ENCODE results near the gene CD209. TPM values are rescaled to one million over a fixed set of nuclear protein-coding genes. Genes with fewer than 3 reads are reported as not detected.

The CD209 gene
- total and polyA plus RNA-seq, 9 of the 15 experiments (the other 6 are each of a cell fraction or from before 2014, with no cell fraction given) = 0.01 TPM; not detected in 8

DNA sequence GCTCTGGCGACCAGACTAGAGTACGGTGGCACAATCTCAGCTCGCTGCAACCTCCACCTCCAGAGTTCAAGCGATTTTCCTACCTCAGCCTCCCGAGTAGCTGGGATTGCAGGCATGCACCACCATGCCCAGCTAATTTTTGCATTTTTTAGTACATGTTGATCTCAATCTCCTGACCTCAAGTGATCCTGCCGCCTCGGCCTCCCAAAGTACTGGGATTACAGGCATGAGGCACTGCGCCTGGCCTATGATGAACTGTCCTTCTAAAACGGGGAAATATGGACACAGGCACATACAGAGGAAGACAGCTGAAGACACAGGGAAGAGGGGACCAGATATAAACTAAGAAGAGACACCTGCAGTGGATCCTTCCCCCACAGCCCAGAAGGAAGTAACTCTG is 28.4 kb upstream of the CD209 start (continued):
- TF ChIP-seq, protein P1, sequence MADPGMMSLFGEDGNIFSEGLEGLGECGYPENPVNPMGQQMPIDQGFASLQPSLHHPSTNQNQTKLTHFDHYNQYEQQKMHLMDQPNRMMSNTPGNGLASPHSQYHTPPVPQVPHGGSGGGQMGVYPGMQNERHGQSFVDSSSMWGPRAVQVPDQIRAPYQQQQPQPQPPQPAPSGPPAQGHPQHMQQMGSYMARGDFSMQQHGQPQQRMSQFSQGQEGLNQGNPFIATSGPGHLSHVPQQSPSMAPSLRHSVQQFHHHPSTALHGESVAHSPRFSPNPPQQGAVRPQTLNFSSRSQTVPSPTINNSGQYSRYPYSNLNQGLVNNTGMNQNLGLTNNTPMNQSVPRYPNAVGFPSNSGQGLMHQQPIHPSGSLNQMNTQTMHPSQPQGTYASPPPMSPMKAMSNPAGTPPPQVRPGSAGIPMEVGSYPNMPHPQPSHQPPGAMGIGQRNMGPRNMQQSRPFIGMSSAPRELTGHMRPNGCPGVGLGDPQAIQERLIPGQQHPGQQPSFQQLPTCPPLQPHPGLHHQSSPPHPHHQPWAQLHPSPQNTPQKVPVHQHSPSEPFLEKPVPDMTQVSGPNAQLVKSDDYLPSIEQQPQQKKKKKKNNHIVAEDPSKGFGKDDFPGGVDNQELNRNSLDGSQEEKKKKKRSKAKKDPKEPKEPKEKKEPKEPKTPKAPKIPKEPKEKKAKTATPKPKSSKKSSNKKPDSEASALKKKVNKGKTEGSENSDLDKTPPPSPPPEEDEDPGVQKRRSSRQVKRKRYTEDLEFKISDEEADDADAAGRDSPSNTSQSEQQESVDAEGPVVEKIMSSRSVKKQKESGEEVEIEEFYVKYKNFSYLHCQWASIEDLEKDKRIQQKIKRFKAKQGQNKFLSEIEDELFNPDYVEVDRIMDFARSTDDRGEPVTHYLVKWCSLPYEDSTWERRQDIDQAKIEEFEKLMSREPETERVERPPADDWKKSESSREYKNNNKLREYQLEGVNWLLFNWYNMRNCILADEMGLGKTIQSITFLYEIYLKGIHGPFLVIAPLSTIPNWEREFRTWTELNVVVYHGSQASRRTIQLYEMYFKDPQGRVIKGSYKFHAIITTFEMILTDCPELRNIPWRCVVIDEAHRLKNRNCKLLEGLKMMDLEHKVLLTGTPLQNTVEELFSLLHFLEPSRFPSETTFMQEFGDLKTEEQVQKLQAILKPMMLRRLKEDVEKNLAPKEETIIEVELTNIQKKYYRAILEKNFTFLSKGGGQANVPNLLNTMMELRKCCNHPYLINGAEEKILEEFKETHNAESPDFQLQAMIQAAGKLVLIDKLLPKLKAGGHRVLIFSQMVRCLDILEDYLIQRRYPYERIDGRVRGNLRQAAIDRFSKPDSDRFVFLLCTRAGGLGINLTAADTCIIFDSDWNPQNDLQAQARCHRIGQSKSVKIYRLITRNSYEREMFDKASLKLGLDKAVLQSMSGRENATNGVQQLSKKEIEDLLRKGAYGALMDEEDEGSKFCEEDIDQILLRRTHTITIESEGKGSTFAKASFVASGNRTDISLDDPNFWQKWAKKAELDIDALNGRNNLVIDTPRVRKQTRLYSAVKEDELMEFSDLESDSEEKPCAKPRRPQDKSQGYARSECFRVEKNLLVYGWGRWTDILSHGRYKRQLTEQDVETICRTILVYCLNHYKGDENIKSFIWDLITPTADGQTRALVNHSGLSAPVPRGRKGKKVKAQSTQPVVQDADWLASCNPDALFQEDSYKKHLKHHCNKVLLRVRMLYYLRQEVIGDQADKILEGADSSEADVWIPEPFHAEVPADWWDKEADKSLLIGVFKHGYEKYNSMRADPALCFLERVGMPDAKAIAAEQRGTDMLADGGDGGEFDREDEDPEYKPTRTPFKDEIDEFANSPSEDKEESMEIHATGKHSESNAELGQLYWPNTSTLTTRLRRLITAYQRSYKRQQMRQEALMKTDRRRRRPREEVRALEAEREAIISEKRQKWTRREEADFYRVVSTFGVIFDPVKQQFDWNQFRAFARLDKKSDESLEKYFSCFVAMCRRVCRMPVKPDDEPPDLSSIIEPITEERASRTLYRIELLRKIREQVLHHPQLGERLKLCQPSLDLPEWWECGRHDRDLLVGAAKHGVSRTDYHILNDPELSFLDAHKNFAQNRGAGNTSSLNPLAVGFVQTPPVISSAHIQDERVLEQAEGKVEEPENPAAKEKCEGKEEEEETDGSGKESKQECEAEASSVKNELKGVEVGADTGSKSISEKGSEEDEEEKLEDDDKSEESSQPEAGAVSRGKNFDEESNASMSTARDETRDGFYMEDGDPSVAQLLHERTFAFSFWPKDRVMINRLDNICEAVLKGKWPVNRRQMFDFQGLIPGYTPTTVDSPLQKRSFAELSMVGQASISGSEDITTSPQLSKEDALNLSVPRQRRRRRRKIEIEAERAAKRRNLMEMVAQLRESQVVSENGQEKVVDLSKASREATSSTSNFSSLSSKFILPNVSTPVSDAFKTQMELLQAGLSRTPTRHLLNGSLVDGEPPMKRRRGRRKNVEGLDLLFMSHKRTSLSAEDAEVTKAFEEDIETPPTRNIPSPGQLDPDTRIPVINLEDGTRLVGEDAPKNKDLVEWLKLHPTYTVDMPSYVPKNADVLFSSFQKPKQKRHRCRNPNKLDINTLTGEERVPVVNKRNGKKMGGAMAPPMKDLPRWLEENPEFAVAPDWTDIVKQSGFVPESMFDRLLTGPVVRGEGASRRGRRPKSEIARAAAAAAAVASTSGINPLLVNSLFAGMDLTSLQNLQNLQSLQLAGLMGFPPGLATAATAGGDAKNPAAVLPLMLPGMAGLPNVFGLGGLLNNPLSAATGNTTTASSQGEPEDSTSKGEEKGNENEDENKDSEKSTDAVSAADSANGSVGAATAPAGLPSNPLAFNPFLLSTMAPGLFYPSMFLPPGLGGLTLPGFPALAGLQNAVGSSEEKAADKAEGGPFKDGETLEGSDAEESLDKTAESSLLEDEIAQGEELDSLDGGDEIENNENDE (IDR thresholded peaks at IDR 0.05; ENCODE audit: low read depth, low read length) = no peak

Data from K562 (cell line).